T-helper 1 cell treated with Interleukin-12 subunit alpha and Interleukin-12 subunit beta and Interleukin-4 antibody, amounts not matched to agents 30 ng/mL and 1 ng/mL, for 36 hours (primary cell): ENCODE measurements around the gene CLSTN2. TPM values are rescaled to one million over a fixed set of nuclear protein-coding genes. Genes with fewer than 3 reads are reported as not detected.
"Not testable (repeated sequence)": the region's sequence is repeated elsewhere in the genome, so short reads cannot be mapped to it uniquely, and the experiment has no call there.

Experiments used
- intact Hi-C: fragments of 100-400 bp; cut with micrococcal nuclease; formaldehyde crosslinking; loops from one replicate; pipeline ENCODE4 v1.15.1; 2024
- total RNA-seq: library from RNA; stranded (reverse); gene quantifications from 2 replicates; pipeline ENCODE4 v1.2.3, GENCODE V29; 2022

Gene CLSTN2
- total RNA-seq, 1 donor from 2014 or later, result 0.05 TPM

- intact Hi-C loops, result no loop called here
These were observed 471.7 kb downstream of the CLSTN2 start for GRCh38 chr3:140406655-140407054.

- intact Hi-C loops, result no loop called here
These were observed 473.3 kb downstream of the CLSTN2 start for GRCh38 chr3:140408252-140408651.

DNA sequence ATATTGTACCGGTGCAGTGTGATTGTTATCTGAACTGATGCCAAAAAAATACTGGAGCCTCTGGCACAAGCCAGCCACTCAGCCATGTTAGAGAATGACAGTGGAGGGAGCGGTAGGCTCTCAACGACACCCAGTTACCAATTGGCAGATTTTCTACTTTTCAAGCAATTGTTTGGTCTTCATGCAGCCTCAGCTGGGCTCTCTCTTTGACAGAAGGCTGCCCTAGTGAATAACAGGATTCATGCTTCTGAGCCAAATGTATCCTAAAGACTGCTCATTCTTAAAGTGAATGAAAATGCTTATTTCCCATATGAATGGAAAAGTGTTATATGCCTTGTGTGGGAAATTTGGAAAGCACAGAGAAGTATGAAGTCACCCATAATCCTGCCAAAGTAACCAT lies 481.7 kb downstream of the CLSTN2 start:
- intact Hi-C loops, result no loop called here

- intact Hi-C loops, result no loop called here
These were observed 485.8 kb downstream of the CLSTN2 start for GRCh38 chr3:140420621-140421357.

- intact Hi-C loops, result no loop called here
These were observed 486.9 kb downstream of the CLSTN2 start for GRCh38 chr3:140421884-140422283.

DNA sequence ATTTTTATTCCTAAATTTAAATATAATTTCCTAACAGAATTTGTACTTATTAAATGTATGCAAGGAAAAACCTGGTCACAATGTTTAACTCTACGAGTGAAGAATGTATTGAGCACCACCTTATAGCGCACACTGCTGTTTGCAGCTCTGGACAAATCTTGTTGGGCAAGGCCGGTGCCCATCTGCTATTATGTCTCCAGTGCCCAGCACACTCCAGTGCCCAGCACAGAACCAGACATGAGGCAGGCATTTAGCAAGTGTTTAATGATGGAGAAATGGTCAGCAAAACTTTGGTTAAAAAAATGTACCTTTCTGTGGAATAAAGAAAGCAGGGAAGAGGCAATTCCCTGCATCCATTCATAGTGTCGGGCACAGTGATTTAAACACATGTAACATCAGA lies 488.2 kb downstream of the CLSTN2 start:
- intact Hi-C loops, result no loop called here

DNA sequence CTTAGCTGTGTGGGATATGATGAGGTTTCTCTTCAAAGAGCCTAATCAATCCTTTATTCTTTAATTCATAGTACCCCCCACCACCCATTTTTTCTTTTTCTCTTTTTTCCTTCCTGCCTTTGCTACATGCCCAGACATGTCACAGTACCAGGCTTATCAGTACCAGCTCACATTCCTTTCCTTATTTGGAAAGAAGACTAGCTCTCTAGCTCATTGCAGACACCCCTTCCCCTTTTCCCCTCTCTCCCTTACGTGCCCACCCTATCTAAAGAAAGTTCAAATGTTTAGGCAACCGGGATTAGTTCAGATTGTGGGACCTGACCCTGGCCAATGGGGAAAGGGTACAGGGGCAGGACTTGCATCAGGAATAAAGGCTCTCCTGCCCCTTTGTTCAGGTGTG lies 488.6 kb downstream of the CLSTN2 start:
- intact Hi-C loops, result not testable (repeated sequence)

GRCh38 chr3:140424211-140424610 lies 489.2 kb downstream of the CLSTN2 start:
- intact Hi-C loops, result no loop called here

DNA sequence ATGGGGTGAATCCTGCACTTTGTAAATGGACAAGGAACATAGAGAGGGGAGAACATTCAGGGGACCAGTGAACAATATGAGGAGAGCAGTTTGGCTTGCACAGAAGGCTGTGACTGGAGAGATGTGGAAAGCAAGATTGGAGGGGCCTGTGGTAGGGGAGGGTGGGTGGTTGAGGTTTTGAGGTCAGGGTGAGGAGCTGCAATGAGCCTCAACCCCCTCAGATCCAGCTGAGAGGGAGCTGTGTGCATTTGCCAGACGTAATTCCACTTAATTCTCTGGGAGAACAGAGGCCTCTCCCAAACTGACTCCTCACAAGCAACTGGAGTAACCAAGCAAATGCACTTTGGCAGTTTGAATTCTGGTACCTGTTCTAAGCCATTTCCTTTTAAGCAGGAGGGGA lies 489.7 kb downstream of the CLSTN2 start:
- intact Hi-C loops, result no loop called here

DNA sequence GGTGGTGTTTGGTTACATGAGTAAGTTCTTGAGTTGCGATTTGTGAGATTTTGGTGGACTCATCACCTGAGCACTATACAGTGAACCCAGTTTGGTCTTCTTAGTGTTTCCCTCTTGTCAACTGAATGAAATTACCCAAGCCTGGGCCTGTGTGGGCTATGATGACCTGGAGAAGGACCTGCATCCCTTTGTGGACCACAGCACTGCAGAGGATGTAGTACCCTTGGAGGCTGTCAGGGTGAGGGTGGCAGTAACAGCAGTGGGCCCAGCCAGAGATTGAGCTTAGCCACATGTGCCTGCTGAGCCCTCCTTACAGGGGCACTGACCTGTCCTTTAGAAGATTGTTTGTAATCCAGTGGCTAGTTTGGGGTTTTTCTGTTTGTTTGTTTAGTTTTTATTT lies 492.8 kb downstream of the CLSTN2 start:
- intact Hi-C loops, result no loop called here

DNA sequence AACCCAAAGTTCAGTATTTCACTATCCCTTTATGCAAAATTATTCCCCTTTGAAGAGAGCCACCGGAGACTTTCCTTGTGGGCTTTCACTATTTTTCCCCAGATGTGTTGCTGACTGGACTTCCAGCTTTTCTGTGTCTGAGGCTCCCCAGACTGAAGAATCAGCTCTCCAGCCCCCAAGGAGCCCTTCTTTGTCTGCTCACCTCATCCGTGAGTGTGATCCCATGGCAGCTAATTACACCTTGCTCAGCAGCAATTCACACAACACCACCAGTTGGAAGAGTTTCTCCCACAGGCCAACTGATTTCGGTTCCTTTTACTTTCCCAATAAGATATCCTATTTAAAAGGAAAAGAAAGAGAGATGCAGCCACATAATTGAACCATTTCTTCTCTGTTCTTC lies 493.4 kb downstream of the CLSTN2 start:
- intact Hi-C loops, result no loop called here

- intact Hi-C loops, result no loop called here
These were observed 494.8 kb downstream of the CLSTN2 start for GRCh38 chr3:140429791-140430190.

- intact Hi-C loops, result no loop called here
These were observed 495.5 kb downstream of the CLSTN2 start for GRCh38 chr3:140430494-140430893.

DNA sequence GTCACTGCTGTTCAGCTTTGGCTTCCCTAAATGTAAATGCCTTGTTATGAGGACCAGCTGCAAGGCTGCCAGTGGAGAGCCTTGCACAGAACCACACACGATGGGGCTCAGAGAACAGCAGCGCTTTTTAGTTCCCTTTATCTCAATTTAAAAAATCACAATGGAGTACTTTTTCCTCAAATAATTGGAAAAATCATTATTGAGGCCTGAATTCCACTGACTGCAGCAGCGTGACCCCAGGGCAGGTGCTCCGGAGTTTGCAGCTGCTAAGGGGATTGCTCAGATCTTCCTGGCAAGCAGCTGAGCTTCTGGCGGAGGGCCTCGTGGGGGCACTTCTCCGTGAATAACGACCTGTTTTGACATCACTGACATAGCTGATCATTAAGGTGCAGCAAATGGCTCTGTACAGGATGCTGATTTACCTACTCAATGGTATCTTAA lies 497.3 kb downstream of the CLSTN2 start:
- intact Hi-C loops, result no loop called here

DNA sequence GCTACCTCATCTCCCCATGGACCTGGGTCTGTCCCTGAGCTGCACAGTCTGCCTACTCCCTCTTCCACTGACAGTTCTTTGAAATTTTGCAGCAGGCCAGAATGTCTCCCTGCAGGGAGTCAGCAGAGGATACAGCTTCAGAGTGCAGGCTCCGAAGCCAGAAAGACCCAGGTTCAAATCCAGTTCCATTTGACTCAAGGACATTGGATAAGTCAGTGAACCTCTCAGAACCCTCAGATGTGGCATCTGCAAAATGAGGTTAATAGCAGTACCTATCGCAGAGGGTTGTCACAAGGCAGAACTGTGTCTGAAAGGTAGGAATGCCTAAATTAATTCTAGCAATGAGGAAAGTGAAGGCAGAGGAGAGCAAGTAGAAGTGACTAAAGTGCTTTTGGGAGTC lies 498.4 kb downstream of the CLSTN2 start:
- intact Hi-C loops, result no loop called here

- intact Hi-C loops, result no loop called here
These were observed 499.4 kb downstream of the CLSTN2 start for GRCh38 chr3:140434261-140434905.

GRCh38 chr3:140436421-140436820 lies 501.4 kb downstream of the CLSTN2 start:
- intact Hi-C loops, result no loop called here

DNA sequence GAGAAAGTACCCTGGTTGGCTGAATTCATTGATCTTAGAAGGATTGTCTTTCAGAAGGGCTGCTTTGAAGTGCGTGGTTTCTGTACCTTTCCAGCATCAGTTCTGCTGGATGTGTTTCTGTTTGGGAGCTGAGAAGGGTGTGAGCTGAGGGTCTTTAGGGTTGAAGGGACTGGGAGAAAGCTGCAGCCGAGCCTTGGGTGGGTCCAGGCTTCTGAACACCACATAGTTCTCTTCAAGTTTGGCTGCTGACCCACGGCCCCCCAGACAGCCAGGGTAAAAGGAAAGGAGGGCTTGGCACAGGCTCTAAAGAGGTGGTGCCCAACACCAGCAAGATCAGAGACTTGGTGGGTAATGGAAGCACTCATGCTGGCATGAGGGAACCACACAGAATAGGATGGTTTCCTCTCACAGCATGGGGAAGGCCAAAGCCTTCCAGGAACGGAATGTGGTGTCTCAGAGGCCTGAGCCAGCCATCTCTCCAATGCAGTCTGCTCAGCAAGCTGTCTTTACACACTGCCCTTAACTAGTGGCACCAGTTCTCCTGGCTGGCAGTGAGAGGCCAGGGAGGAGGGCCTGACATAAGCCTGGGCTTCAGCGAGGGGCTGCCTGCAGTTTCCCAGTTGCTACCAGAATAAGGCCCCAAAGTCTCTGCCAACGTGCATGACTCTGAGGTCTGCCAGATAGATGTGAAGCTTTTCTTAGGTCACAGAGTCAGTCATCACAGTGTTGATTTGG lies 503.9 kb downstream of the CLSTN2 start:
- intact Hi-C loops, result no loop called here

- intact Hi-C loops, result no loop called here
These were observed 504.5 kb downstream of the CLSTN2 start for GRCh38 chr3:140439527-140439926.

DNA sequence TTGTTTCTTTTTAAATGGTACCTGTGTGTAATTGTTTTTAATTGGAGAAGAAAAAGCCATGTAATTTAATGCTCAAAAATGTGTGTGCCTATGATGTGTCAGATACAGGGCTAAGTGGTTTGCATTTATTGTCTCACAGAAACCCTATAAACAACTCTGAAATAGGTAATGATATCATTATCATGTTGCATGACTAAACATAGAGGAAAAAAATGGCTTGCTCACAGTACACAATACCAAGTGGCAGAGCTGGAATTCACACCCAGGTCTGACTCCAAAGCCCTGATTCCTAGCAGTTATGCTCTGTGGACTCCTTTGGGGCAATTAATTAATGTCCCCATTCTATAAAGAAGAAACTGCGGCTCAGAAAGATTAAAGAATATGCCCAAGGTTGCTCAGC lies 505.5 kb downstream of the CLSTN2 start:
- intact Hi-C loops, result no loop called here

GRCh38 chr3:140441006-140441405 lies 506.0 kb downstream of the CLSTN2 start:
- intact Hi-C loops, result no loop called here

DNA sequence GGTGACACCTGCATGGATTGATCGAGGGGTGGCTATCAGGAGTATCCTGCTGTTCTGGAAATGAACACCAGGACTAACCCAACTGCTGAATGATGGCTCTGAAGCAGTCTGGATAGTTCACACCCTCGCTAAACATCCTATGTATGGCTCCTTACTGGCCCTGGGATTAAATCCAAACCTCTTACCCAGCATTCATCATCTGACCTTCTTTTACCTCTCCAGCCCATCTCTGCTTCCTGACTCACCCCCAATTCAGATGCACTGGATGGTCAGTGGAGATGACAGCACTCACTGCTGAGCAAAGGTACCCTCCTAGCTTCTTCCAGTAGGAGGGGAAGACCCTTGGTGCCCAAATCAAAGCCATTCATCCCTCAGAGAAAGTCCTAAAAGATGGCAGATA lies 507.6 kb downstream of the CLSTN2 start:
- intact Hi-C loops, result no loop called here
